ENCODE results near the gene GP1BA. TPM values are rescaled to one million over a fixed set of nuclear protein-coding genes. Genes with fewer than 3 reads are reported as not detected.

The GP1BA gene
- total RNA-seq, 1 donor from 2014 or later: not detected

DNA sequence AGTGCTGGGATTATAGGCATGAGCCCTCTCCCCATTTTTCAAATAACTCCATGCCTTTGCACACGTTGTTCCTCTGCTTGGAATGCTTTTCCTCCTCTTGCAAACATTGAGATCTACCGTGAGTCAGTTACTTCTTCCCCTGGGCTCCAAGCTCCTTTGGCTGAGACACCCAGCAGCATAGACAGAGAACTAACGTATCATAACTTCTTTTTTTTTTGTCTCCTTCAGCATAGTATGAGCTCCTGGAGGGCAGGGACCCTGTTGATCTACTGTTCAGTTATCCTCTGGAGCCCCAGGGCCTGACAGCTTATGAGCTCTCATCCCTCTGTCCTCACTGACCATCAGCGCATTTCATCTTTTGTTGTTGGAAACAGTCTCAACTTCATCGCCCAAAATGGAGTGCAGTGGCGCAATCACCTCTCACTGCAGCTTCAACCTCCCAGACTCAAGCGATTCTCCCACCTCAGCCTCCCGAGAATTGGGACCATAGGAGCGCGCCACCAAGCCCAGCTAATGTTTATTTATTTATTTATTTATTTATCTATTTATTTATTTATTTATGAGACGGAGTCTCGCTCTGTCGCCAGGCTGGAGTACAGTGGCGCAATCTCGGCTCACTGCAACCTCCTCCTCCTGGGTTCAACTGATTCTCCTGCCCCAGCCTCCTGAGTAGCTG, 33.4 kb downstream of the GP1BA start:
- DNase-seq (ENCODE audit: low read depth): no peak
- no peak for FAIRE-seq
- no peaks in the 10 kb centered on the region for H3K27me3 ChIP-seq (ENCODE audit: control insufficient read depth, insufficient read depth, low read length)
- H3K36me3 ChIP-seq (ENCODE audit: control insufficient read depth, insufficient read depth, low read length): peaks cover 5% of the 10 kb centered on the region
- TF ChIP-seq, protein P1, sequence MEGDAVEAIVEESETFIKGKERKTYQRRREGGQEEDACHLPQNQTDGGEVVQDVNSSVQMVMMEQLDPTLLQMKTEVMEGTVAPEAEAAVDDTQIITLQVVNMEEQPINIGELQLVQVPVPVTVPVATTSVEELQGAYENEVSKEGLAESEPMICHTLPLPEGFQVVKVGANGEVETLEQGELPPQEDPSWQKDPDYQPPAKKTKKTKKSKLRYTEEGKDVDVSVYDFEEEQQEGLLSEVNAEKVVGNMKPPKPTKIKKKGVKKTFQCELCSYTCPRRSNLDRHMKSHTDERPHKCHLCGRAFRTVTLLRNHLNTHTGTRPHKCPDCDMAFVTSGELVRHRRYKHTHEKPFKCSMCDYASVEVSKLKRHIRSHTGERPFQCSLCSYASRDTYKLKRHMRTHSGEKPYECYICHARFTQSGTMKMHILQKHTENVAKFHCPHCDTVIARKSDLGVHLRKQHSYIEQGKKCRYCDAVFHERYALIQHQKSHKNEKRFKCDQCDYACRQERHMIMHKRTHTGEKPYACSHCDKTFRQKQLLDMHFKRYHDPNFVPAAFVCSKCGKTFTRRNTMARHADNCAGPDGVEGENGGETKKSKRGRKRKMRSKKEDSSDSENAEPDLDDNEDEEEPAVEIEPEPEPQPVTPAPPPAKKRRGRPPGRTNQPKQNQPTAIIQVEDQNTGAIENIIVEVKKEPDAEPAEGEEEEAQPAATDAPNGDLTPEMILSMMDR (IDR thresholded peaks at IDR 0.05; ENCODE audit: insufficient read depth, low read length, severe bottlenecking): no peak
- H3K4me3 ChIP-seq (ENCODE audit: low read depth, low read length): no peak overlapping the region

DNA sequence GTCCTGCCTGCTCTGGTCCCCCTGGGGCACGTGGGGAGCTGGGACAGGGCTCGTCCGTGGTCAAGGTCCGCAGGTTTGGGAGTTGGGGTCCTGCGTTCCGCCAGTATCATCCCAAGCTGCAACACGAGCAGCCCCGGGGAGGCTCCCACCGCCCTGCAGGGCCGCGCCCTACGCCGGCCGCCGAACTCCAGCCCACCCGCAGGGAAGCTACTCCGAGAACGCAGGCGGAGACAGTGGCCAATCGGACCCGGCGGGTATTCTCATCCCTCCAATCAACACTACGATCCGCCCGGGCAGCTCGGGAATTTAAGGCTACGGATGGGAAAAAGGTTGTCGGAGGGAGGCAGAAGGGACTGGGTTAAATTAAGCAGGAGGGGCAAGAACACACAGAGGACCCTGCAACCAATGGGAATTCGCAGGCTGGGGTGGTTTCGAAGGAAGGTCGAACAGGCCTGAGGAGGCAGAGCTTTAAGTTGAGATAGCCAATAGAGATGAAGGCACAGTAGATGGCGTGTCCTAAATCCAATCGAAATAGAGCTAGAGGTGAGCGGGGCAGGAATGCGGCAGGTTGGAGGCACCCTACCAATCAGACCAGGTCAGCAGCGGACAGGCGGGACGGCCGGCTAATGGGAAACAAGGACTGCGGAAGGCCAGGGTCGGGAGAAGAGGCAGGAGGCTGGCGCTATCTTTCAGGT, 34.9 kb downstream of the GP1BA start:
- Histone ChIP-seq H3K36me3 (ENCODE audit: control insufficient read depth, insufficient read depth, low read length) (peaks cover 5% of the 10 kb centered on the region), H3K27me3 (ENCODE audit: control insufficient read depth, insufficient read depth, low read length) (no peaks in the 10 kb centered on the region), H3K4me3 (ENCODE audit: low read depth, low read length) (peak overlapping the region; percentile 68)
- FAIRE-seq (peak; percentile 91), DNase-seq (ENCODE audit: low read depth) (peak; percentile 98)
- TF ChIP-seq, protein P1 (IDR thresholded peaks at IDR 0.05; ENCODE audit: insufficient read depth, low read length, severe bottlenecking): no peak

DNA sequence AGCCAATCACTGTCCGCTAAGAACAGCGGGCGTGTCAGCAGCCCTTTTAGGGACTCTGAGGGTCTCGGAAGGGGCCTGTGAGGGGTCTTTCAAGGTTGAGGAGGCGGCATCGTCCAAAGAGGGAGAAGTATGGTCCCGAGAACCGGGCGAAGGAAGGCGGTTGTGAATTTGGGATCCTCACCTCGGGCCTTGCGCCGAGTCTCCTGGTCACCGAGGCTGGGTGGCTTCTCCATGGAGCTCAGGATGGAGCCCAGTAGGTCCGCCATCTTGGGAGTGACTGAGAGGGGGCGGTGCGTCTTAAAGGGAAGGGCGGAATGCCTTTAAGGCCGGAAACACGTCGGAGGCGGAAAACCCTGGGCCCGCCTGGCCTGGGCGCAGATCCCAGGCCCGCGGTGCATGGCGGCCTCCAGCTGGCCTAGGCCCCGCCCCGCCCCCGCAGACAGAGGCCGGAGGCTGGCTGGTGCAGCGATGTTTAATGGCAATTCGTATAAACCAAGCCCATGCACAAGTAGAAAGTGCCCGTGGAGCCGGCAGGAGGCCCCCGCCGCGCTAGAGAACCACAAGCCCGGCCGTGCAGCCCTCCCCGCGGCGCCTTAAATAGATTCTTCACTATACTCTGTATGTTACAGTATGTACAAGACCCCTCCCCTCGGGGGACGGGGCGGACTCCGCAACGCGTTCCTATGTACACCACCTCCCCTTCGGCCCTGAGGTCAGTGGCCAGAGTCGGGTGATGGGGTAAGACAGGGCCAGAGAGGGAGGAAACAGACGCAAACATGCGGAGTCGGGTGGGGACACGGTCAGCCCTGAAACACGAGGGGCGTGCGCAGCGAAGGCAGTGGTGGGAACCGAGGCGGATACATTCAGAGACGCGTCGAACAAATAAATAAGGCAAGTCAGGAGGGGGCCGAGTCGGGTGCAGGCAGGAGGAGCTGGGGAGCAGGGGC, 35.7 kb downstream of the GP1BA start, which contains the start of gene SPAG7:
SPAG7 (minus strand) TSS at position 279 of the 947 bp plus-strand sequence; CDS start at position 266, 13 bp downstream.
- Histone ChIP-seq H3K27me3 (ENCODE audit: control insufficient read depth, insufficient read depth, low read length) (no peaks in the 10 kb centered on the region), H3K4me3 (ENCODE audit: low read depth, low read length) (peak within 1 kb of the TSS; percentile 68), H3K36me3 (ENCODE audit: control insufficient read depth, insufficient read depth, low read length) (peaks cover 10% of the 10 kb centered on the region)
- TF ChIP-seq, protein P1 (IDR thresholded peaks at IDR 0.05; ENCODE audit: insufficient read depth, low read length, severe bottlenecking): no peak
- FAIRE-seq (peak; percentile 84), DNase-seq (ENCODE audit: low read depth) (peak; percentile 89)

DNA sequence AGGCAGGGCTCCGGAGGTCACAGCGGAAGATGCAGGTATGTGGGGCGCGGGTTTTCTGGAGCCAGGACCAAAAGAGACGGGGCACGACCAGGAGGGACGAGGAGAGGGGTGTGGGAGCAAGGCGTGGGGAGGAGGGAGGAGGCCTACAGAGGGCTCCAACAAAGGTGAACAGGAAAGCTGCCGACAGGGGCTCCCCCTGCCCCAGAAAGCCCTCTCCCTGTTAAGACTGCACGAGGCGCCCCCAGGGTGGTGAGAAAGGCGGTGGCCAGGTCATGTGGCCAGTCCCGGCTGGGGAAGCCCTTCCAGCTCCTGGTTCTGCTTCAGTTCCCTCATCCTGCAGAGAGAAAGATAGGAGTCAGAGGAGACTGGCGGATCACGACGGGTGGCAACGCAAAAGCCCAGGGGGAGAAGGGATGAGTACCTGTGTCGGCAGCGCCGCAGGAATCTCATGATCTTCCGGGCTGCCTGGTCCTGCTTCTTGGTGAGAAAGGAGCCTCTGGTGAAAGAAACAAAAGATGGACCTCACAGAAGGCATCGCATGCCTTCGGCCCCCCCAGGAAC, 36.5 kb downstream of the GP1BA start:
- no peaks in the 10 kb centered on the region for H3K27me3 ChIP-seq (ENCODE audit: control insufficient read depth, insufficient read depth, low read length)
- no peak for FAIRE-seq
- peaks cover 10% of the 10 kb centered on the region for H3K36me3 ChIP-seq (ENCODE audit: control insufficient read depth, insufficient read depth, low read length)
- DNase-seq (ENCODE audit: low read depth): no peak
- peak overlapping the region; percentile 68 for H3K4me3 ChIP-seq (ENCODE audit: low read depth, low read length)
- TF ChIP-seq, protein P1 (IDR thresholded peaks at IDR 0.05; ENCODE audit: insufficient read depth, low read length, severe bottlenecking): no peak

DNA sequence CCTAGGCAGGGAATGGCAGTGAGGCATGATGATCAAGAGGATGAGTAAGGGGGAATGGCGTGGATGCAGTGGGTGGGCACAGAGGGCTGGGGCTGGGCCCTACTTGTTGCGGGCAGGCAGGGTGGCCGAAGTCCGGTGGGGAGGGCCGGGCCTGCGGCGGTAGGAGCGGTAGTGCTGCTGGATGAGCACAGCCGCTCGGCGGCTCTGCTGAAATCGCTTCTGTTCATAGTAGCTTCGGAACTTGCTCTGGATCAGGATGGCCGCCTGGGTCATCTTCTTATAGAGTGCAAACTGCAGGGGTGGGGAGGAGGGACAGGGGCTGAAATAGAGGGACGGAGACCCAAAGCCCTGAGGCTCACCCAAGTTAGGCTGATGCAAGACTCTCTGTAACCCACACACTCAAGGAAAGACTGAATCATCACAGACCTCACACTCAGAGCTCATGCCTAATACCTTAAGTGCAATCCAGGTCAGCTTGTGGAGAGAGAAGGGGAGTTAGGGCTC, 37.0 kb downstream of the GP1BA start:
- TF ChIP-seq, protein P1 (IDR thresholded peaks at IDR 0.05; ENCODE audit: insufficient read depth, low read length, severe bottlenecking): no peak
- DNase-seq (ENCODE audit: low read depth) (peak; percentile 84), FAIRE-seq (no peak)
- H3K36me3 ChIP-seq (ENCODE audit: control insufficient read depth, insufficient read depth, low read length): peaks cover 10% of the 10 kb centered on the region
- H3K4me3 ChIP-seq (ENCODE audit: low read depth, low read length): peak overlapping the region; percentile 68
- H3K27me3 ChIP-seq (ENCODE audit: control insufficient read depth, insufficient read depth, low read length): no peaks in the 10 kb centered on the region

Measured in bronchial epithelial cell (primary cell).